Activated CD4-positive, alpha-beta T cell treated with anti-CD3 and anti-CD28 coated beads, Interleukin-2, amount 10 ng/mL, durations not matched to agents 7 days and 5 days (primary cell): ENCODE measurements around the gene MFSD6. TPM values are rescaled to one million over a fixed set of nuclear protein-coding genes. Genes with fewer than 3 reads are reported as not detected.
A peak's percentile ranks its signal among the peaks of the same experiment; 100 is the strongest.
"Not testable (repeated sequence)": the region's sequence is repeated elsewhere in the genome, so short reads cannot be mapped to it uniquely, and the experiment has no call there.

ENCODE experiments used
- CTCF ChIA-PET: fragments of 350-600 bp; sonication (Branson Sonifier 250); formaldehyde crosslinking; loops from one replicate; lab custom pipeline; 2021; ENCODE audit warnings: antibody characterized with exemption; lab: Charles Lee
- POLR2A ChIA-PET: fragments of 350-600 bp; sonication (Branson Sonifier 250); formaldehyde crosslinking; loops from one replicate; lab custom pipeline; 2021; ENCODE audit warnings: antibody characterized with exemption; lab: Charles Lee
- DNase-seq: peaks from one replicate; pipeline ENCODE4 v3.0.0-alpha.2; 2020
- H3K27ac Mint-ChIP-seq: one replicate; pipeline ENCODE4 v1.8.0; 2021; ENCODE audit warnings: mild to moderate bottlenecking, moderate library complexity, mixed read lengths
- H3K27me3 Mint-ChIP-seq: one replicate; pipeline ENCODE4 v1.8.0; 2021; ENCODE audit warnings: mixed read lengths
- H3K36me3 Mint-ChIP-seq: one replicate; pipeline ENCODE4 v1.8.0; 2021; ENCODE audit warnings: low read depth, mixed read lengths
- H3K4me1 Mint-ChIP-seq: one replicate; pipeline ENCODE4 v1.8.0; 2021; ENCODE audit warnings: mixed read lengths
- H3K4me3 Mint-ChIP-seq: one replicate; pipeline ENCODE4 v1.8.0; 2021; ENCODE audit warnings: mild to moderate bottlenecking, moderate library complexity, mixed read lengths
- H3K9me3 Mint-ChIP-seq: one replicate; pipeline ENCODE4 v1.8.0; 2021; ENCODE audit warnings: mixed read lengths
- total RNA-seq, 2 experiments: library from RNA; stranded (reverse); gene quantifications; one replicate each; pipeline ENCODE4 v1.2.3, GENCODE V29; 2021

Gene MFSD6
- total RNA-seq, 2 experiments from 2014 or later = 42.3 to 42.8 TPM

- no peak overlapping the region for H3K4me3 Mint-ChIP-seq
- no peak for DNase-seq
- POLR2A ChIA-PET = no interaction called here
- H3K27me3 Mint-ChIP-seq = no peaks in the 10 kb centered on the region
- H3K27ac Mint-ChIP-seq = peak overlapping the region; percentile 37
- H3K4me1 Mint-ChIP-seq = peaks cover 24% of the 10 kb centered on the region
- peaks cover 45% of the 10 kb centered on the region for H3K36me3 Mint-ChIP-seq
- CTCF ChIA-PET = interaction anchor here (0.7 to 1.4 kb wide), 2 partner anchors 37 to 1319 kb away, joined by 3 to 4 read pairs; no protein-coding TSS in a partner anchor
- peaks cover 11% of the 10 kb centered on the region for H3K9me3 Mint-ChIP-seq
Measured at GRCh38 chr2:190425883-190426658, 17.9 kb downstream of the MFSD6 start.

GRCh38 chr2:190430866-190431265, 22.7 kb downstream of the MFSD6 start:
- Mint-ChIP-seq H3K9me3 (peaks cover 11% of the 10 kb centered on the region), H3K36me3 (peaks cover 49% of the 10 kb centered on the region), H3K4me1 (peaks cover 44% of the 10 kb centered on the region)
- H3K27ac Mint-ChIP-seq, H3K4me3 Mint-ChIP-seq, POLR2A ChIA-PET, H3K27me3 Mint-ChIP-seq, DNase-seq, CTCF ChIA-PET: not testable (repeated sequence)

GRCh38 chr2:190431907-190432306, 23.8 kb downstream of the MFSD6 start:
- CTCF ChIA-PET = no interaction called here
- peaks cover 42% of the 10 kb centered on the region for H3K4me1 Mint-ChIP-seq
- POLR2A ChIA-PET = no interaction called here
- H3K27ac Mint-ChIP-seq = no peak overlapping the region
- peaks cover 11% of the 10 kb centered on the region for H3K9me3 Mint-ChIP-seq
- no peak overlapping the region for H3K4me3 Mint-ChIP-seq
- H3K27me3 Mint-ChIP-seq = no peaks in the 10 kb centered on the region
- DNase-seq = no peak
- H3K36me3 Mint-ChIP-seq = peaks cover 51% of the 10 kb centered on the region

- CTCF ChIA-PET = interaction anchor here (0.7 to 0.8 kb wide), 2 partner anchors 8 to 17 kb away, joined by 3 read pairs; no protein-coding TSS in a partner anchor
- no peak overlapping the region for H3K4me3 Mint-ChIP-seq
- H3K27me3 Mint-ChIP-seq = no peaks in the 10 kb centered on the region
- H3K27ac Mint-ChIP-seq = peak overlapping the region; percentile 3
- peaks cover 7% of the 10 kb centered on the region for H3K9me3 Mint-ChIP-seq
- peaks cover 43% of the 10 kb centered on the region for H3K4me1 Mint-ChIP-seq
- DNase-seq = no peak
- peaks cover 52% of the 10 kb centered on the region for H3K36me3 Mint-ChIP-seq
- POLR2A ChIA-PET = no interaction called here
Measured at GRCh38 chr2:190432567-190433231, 24.5 kb downstream of the MFSD6 start.

GRCh38 chr2:190435031-190435670, 27.0 kb downstream of the MFSD6 start:
- Mint-ChIP-seq H3K9me3 (peaks cover 3% of the 10 kb centered on the region), H3K27me3 (no peaks in the 10 kb centered on the region), H3K36me3 (peaks cover 55% of the 10 kb centered on the region), H3K27ac (no peak overlapping the region), H3K4me1 (peaks cover 43% of the 10 kb centered on the region), H3K4me3 (no peak overlapping the region)
- POLR2A ChIA-PET = no interaction called here
- CTCF ChIA-PET = interaction anchor here (1.2 kb wide), 1 partner anchor 15 kb away, joined by 4 read pairs; no protein-coding TSS in a partner anchor
- no peak for DNase-seq

- Mint-ChIP-seq H3K27ac (no peak overlapping the region), H3K4me1 (peaks cover 40% of the 10 kb centered on the region), H3K36me3 (peaks cover 60% of the 10 kb centered on the region), H3K4me3 (no peak overlapping the region), H3K9me3 (peaks cover 3% of the 10 kb centered on the region), H3K27me3 (no peaks in the 10 kb centered on the region)
- POLR2A ChIA-PET = no interaction called here
- DNase-seq = no peak
- CTCF ChIA-PET = interaction anchor here (1.1 to 2.1 kb wide), 2 partner anchors 8 to 10 kb away, joined by 3 to 7 read pairs; no protein-coding TSS in a partner anchor
Measured at GRCh38 chr2:190436557-190436956, 28.4 kb downstream of the MFSD6 start.

GRCh38 chr2:190440113-190440512, 32.0 kb downstream of the MFSD6 start:
- no peaks in the 10 kb centered on the region for H3K27me3 Mint-ChIP-seq
- ChIA-PET CTCF (interaction anchor here (1.4 to 1.7 kb wide), 2 partner anchors 16 to 27 kb away, joined by 3 read pairs; no protein-coding TSS in a partner anchor), POLR2A (no interaction called here)
- no peak overlapping the region for H3K27ac Mint-ChIP-seq
- H3K9me3 Mint-ChIP-seq = peaks cover 3% of the 10 kb centered on the region
- H3K36me3 Mint-ChIP-seq = peaks cover 56% of the 10 kb centered on the region
- no peak overlapping the region for H3K4me3 Mint-ChIP-seq
- DNase-seq = no peak
- peaks cover 21% of the 10 kb centered on the region for H3K4me1 Mint-ChIP-seq

GRCh38 chr2:190441564-190441963, 33.4 kb downstream of the MFSD6 start:
- POLR2A ChIA-PET = interaction anchor here (0.6 kb wide), 1 partner anchor 14 kb away, joined by 3 read pairs; no protein-coding TSS in a partner anchor
- no peaks in the 10 kb centered on the region for H3K27me3 Mint-ChIP-seq
- CTCF ChIA-PET = interaction anchor here (1.0 to 1.5 kb wide), 3 partner anchors 9 to 15 kb away, joined by 3 to 4 read pairs (median 3); no protein-coding TSS in a partner anchor
- no peak overlapping the region for H3K27ac Mint-ChIP-seq
- H3K4me3 Mint-ChIP-seq = no peak overlapping the region
- H3K9me3 Mint-ChIP-seq = no peaks in the 10 kb centered on the region
- peaks cover 10% of the 10 kb centered on the region for H3K4me1 Mint-ChIP-seq
- DNase-seq = no peak
- H3K36me3 Mint-ChIP-seq = peaks cover 45% of the 10 kb centered on the region

GRCh38 chr2:190443055-190443454, 34.9 kb downstream of the MFSD6 start:
- H3K36me3 Mint-ChIP-seq = peaks cover 32% of the 10 kb centered on the region
- DNase-seq = no peak
- ChIA-PET CTCF (no interaction called here), POLR2A (no interaction called here)
- H3K4me3 Mint-ChIP-seq = no peak overlapping the region
- peaks cover 8% of the 10 kb centered on the region for H3K4me1 Mint-ChIP-seq
- H3K27ac Mint-ChIP-seq = no peak overlapping the region
- H3K27me3 Mint-ChIP-seq = no peaks in the 10 kb centered on the region
- no peaks in the 10 kb centered on the region for H3K9me3 Mint-ChIP-seq

GRCh38 chr2:190443778-190444481, 35.8 kb downstream of the MFSD6 start:
- peaks cover 8% of the 10 kb centered on the region for H3K4me1 Mint-ChIP-seq
- ChIA-PET POLR2A (no interaction called here), CTCF (no interaction called here)
- H3K36me3 Mint-ChIP-seq = peaks cover 28% of the 10 kb centered on the region
- H3K4me3 Mint-ChIP-seq = no peak overlapping the region
- no peak for DNase-seq
- no peak overlapping the region for H3K27ac Mint-ChIP-seq
- H3K27me3 Mint-ChIP-seq = no peaks in the 10 kb centered on the region
- H3K9me3 Mint-ChIP-seq = peaks cover 2% of the 10 kb centered on the region

- Mint-ChIP-seq H3K4me1 (peaks cover 8% of the 10 kb centered on the region), H3K4me3 (no peak overlapping the region), H3K9me3 (peaks cover 2% of the 10 kb centered on the region), H3K36me3 (peaks cover 23% of the 10 kb centered on the region), H3K27ac (no peak overlapping the region), H3K27me3 (no peaks in the 10 kb centered on the region)
- ChIA-PET POLR2A (no interaction called here), CTCF (no interaction called here)
- DNase-seq = no peak
Measured at GRCh38 chr2:190444976-190445375, 36.8 kb downstream of the MFSD6 start.

- POLR2A ChIA-PET = no interaction called here
- H3K9me3 Mint-ChIP-seq = peaks cover 2% of the 10 kb centered on the region
- H3K4me1 Mint-ChIP-seq = peaks cover 8% of the 10 kb centered on the region
- CTCF ChIA-PET = interaction anchor here (1.0 to 2.2 kb wide), 2 partner anchors 9 to 12 kb away, joined by 3 to 7 read pairs; no protein-coding TSS in a partner anchor
- H3K27me3 Mint-ChIP-seq = no peaks in the 10 kb centered on the region
- H3K27ac Mint-ChIP-seq = no peak overlapping the region
- peaks cover 21% of the 10 kb centered on the region for H3K36me3 Mint-ChIP-seq
- DNase-seq = no peak
- no peak overlapping the region for H3K4me3 Mint-ChIP-seq
Measured at GRCh38 chr2:190446193-190446592, 38.0 kb downstream of the MFSD6 start.
